HCT116 (cell line): Measurements from ENCODE around the gene ZFP92. TPM values are rescaled to one million over a fixed set of nuclear protein-coding genes. Genes with fewer than 3 reads are reported as not detected.

Experiments
- ATAC-seq: fragments of 200-7000 bp; cut with Tn5 transposase; 2 replicates; pipeline ENCODE4 v1.9.1; 2020; ENCODE audit warnings: mild to moderate bottlenecking, moderate library complexity
- BruUV-seq: library from RNA; stranded (reverse); fragments of 400-500 nt; replicated peaks from 2 replicates; lab custom pipeline; 2021; lab: Mats Ljungman, UMichigan
- CTCF ChIA-PET: fragments of 300-600 bp; sonication (Branson Sonifier 250); formaldehyde crosslinking; loops from one replicate; lab custom pipeline; 2021; ENCODE audit warnings: antibody characterized with exemption; lab: Charles Lee
- POLR2A ChIA-PET: fragments of 300-600, 350-600 bp; sonication (Branson Sonifier 250); formaldehyde crosslinking; loops from one replicate; lab custom pipeline; 2021; ENCODE audit warnings: antibody characterized with exemption; lab: Charles Lee
- RAD21 ChIA-PET, 2 experiments: fragments of 300-600 bp; sonication (Branson Sonifier 250); formaldehyde crosslinking; loops; one replicate each; lab custom pipeline; 2023; ENCODE audit warnings: low total read pairs in 2 of 2; ENCODE audit not compliant: uncharacterized antibody in 2 of 2, unreplicated experiment in 2 of 2, low non-redundant PET in 1 of 2; lab: Charles Lee
- DNase-seq: peaks from one replicate; pipeline ENCODE4 v3.0.0-alpha.2; 2010; ENCODE audit warnings: low read depth, low spot score
- H2AFZ ChIP-seq: fragments of 200-600 bp; shearing (Covaris generic), sonication (generic); 2 replicates; pipeline ENCODE4 v1.6.1; 2017; ENCODE audit warnings: low read depth, mixed run types, mixed read lengths, antibody characterized with exemption, low read length; ENCODE audit not compliant: poor library complexity, severe bottlenecking
- H3K27ac ChIP-seq: 2 replicates; pipeline ENCODE4 v1.5.1; 2012; ENCODE audit warnings: low read depth, low read length
- H3K27me3 ChIP-seq: fragments of 200-600 bp; sonication (generic); 2 replicates; pipeline ENCODE4 v1.6.1; 2016; ENCODE audit warnings: mixed run types, low read length, mixed read lengths; ENCODE audit not compliant: insufficient read depth
- H3K36me3 ChIP-seq, 2 experiments: fragments of 200-500 bp in 1 of 2; fragments of 200-600 bp in 1 of 2; sonication (Bioruptor generic) in 1 of 2; sonication (generic) in 1 of 2; 2 replicates each; pipeline versions ENCODE4 v1.5.1 to v1.6.1; 2014 to 2016; ENCODE audit warnings: low read length in 2 of 2, inconsistent platforms in 1 of 2, mixed read lengths in 1 of 2, mixed run types in 1 of 2; ENCODE audit not compliant: insufficient read depth in 2 of 2, control insufficient read depth in 1 of 2
- H3K4me1 ChIP-seq, 2 experiments: fragments of 200-600 bp in 1 of 2; sonication (generic) in 1 of 2; 2 replicates each; pipeline versions ENCODE4 v1.5.1 to v1.6.1; 2012 to 2017; ENCODE audit warnings: low read length in 2 of 2, inconsistent platforms in 1 of 2, mild to moderate bottlenecking in 1 of 2, mixed read lengths in 1 of 2, mixed run types in 1 of 2, moderate library complexity in 1 of 2; ENCODE audit not compliant: insufficient read depth in 2 of 2, control insufficient read depth in 1 of 2
- H3K4me2 ChIP-seq: fragments of 200-600 bp; sonication (generic); 2 replicates; pipeline ENCODE4 v1.6.1; 2017; ENCODE audit warnings: mixed run types, low read length, mixed read lengths
- H3K4me3 ChIP-seq, 2 experiments: fragments of 200-600 bp in 1 of 2; sonication (generic) in 1 of 2; replicated peaks in 1 of 2; 2 replicates each; pipeline ENCODE4 v1.5.1; 2011 to 2016; ENCODE audit warnings: low read length in 2 of 2, control low read depth in 1 of 2, low read depth in 1 of 2, mild to moderate bottlenecking in 1 of 2, mixed read lengths in 1 of 2, mixed run types in 1 of 2
- H3K79me2 ChIP-seq: fragments of 200-600 bp; sonication (generic); 2 replicates; pipeline ENCODE4 v1.6.1; 2017; ENCODE audit warnings: mild to moderate bottlenecking, mixed run types, low read length, moderate library complexity, mixed read lengths; ENCODE audit not compliant: insufficient read depth
- H3K9ac ChIP-seq: fragments of 200-600 bp; sonication (generic); 2 replicates; pipeline ENCODE4 v1.6.1; 2016; ENCODE audit warnings: low read length, mixed read lengths
- H3K9me2 ChIP-seq: fragments of 200-600 bp; sonication (generic), shearing (Covaris generic); 2 replicates; pipeline ENCODE4 v1.6.1; 2017; ENCODE audit warnings: mixed run types, mild to moderate bottlenecking, moderate library complexity; ENCODE audit not compliant: insufficient read depth
- H3K9me3 ChIP-seq, 2 experiments: fragments of 200-500 bp in 1 of 2; fragments of 200-600 bp in 1 of 2; sonication (Bioruptor generic) in 1 of 2; sonication (generic) in 1 of 2; 2 replicates each; pipeline ENCODE4 v1.6.1; 2014 to 2017; ENCODE audit warnings: low read length in 2 of 2, mixed read lengths in 2 of 2, inconsistent platforms in 1 of 2, low read depth in 1 of 2, mild to moderate bottlenecking in 1 of 2, mixed run types in 1 of 2, moderate library complexity in 1 of 2; ENCODE audit not compliant: control insufficient read depth in 1 of 2, insufficient read depth in 1 of 2
- H4K20me1 ChIP-seq: fragments of 200-600 bp; sonication (generic), shearing (Covaris generic); 2 replicates; pipeline ENCODE4 v1.6.1; 2017; ENCODE audit warnings: mixed run types, mild to moderate bottlenecking, moderate library complexity; ENCODE audit not compliant: insufficient read depth
- CEBPB ChIP-seq: IDR thresholded peaks from 2 replicates; pipeline ENCODE4 v1.6.1; 2012; ENCODE audit warnings: low read depth
- FOSL1 ChIP-seq: IDR thresholded peaks from 2 replicates; pipeline ENCODE4 v1.6.1; 2012; ENCODE audit warnings: low read depth
- JUND ChIP-seq: IDR thresholded peaks from 2 replicates; pipeline ENCODE4 v1.6.1; 2012
- RAD21 ChIP-seq: IDR thresholded peaks from 2 replicates; pipeline ENCODE4 v1.6.1; 2012; ENCODE audit warnings: low read depth, mild to moderate bottlenecking
- SP1 ChIP-seq: IDR thresholded peaks from 2 replicates; pipeline ENCODE4 v1.6.1; 2012; ENCODE audit warnings: low read depth
- YY1 ChIP-seq: IDR thresholded peaks from 2 replicates; pipeline ENCODE4 v1.6.1; 2011; ENCODE audit warnings: low read length, low read depth, moderate library complexity, mild to moderate bottlenecking; ENCODE audit not compliant: insufficient replicate concordance; ENCODE audit errors: extremely low read depth
- ZNF274 ChIP-seq: fragments of 200-500 bp; sonication (Bioruptor generic); IDR thresholded peaks from 2 replicates; pipeline ENCODE4 v1.6.1; 2014; ENCODE audit warnings: mild to moderate bottlenecking, low read depth, low read length, inconsistent platforms
- intact Hi-C: fragments of 100-400 bp; cut with micrococcal nuclease; formaldehyde crosslinking; loops from 2 replicates; pipeline ENCODE4 v1.10.0; 2022
- total RNA-seq: library from RNA; stranded (reverse); gene quantifications from one replicate; pipeline ENCODE4 v1.2.1, GENCODE V29; 2021; ENCODE audit not compliant: unreplicated experiment
- TF ChIP-seq, protein P1 (sequence below): IDR thresholded peaks from 2 replicates; pipeline ENCODE4 v1.6.1; 2011; ENCODE audit warnings: mild to moderate bottlenecking, low read length, moderate library complexity; ENCODE audit not compliant: insufficient replicate concordance; ENCODE audit errors: extremely low read depth
- TF ChIP-seq, protein P2 (sequence below), 3 experiments: fragments of 200-600 bp in 1 of 3; sonication (generic) in 1 of 3; IDR thresholded peaks in 2 of 3; conservative IDR thresholded peaks in 1 of 3; 2 replicates each; pipeline ENCODE4 v1.5.1; 2012 to 2017; ENCODE audit warnings: low read depth in 2 of 3, low read length in 2 of 3, antibody characterized with exemption in 1 of 3, borderline replicate concordance in 1 of 3, control low read depth in 1 of 3, mild to moderate bottlenecking in 1 of 3, mixed read lengths in 1 of 3, mixed run types in 1 of 3, moderate library complexity in 1 of 3; ENCODE audit not compliant: insufficient read depth in 1 of 3
- TF ChIP-seq, protein P3 (sequence below): IDR thresholded peaks from 2 replicates; pipeline ENCODE4 v1.6.1; 2012; ENCODE audit warnings: low read depth

ZFP92 gene
- total RNA-seq, 1 experiment from 2014 or later = not detected

DNA sequence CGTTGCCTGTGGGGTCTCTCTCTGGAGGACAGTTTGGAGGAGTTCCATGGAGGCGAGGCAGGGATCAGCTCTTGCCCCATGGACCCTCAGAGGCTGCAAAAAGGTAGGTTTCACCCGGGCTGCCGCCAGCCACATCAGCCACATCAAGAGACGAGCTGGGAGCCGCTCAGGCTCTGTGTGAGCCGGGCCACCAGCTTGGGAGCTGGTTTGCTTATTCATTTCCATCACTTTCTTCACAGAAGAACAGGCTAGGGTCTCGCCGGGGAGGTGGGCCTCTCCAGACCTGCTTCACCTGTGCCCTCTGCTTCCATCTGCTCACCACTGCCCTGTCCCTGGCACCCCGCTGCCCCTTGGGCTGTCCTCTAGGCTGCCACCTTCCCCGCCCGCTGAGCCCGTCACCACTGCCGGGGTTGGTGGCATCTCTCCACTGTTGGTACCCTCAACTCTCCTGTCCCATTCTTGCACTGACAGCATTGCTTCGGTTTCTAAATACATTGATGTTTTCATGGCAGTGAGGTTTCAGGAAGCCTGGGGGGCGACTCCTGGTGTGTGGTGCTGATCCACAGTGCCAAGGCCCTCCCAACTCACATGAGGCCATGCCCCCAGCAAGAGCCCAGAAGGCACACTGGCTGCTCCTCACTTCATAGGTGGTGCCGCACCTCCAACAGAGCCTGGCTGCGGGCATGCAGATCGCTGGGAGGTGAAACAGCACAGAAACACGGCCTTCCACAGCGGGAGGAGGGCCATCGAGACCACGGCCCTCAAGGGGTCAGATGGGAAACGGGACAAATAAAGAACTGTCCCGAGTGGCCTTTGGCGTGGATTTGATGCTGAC lies 39.1 kb downstream of the ZFP92 start:
- Histone ChIP-seq H3K27ac (no peak overlapping the region), H3K9me2 (no peaks in the 10 kb centered on the region), H3K9ac (no peak overlapping the region), H3K4me3 (no peak overlapping the region), H3K79me2 (no peaks in the 10 kb centered on the region), H3K4me1 (no peaks in the 10 kb centered on the region), H3K9me3 (no peaks in the 10 kb centered on the region), H4K20me1 (no peaks in the 10 kb centered on the region), H3K4me2 (no peak overlapping the region), H3K27me3 (no peaks in the 10 kb centered on the region), H3K36me3 (no peaks in the 10 kb centered on the region), H2AFZ (no peak overlapping the region)
- DNase-seq (no peak), ATAC-seq (no peak)
- ChIA-PET CTCF (no interaction called here), POLR2A (no interaction called here), RAD21 (no interaction called here)
- TF ChIP-seq JUND = no peak
- TF ChIP-seq RAD21 = no peak
- TF ChIP-seq ZNF274 = no peak
- TF ChIP-seq FOSL1 = no peak
- no peak for TF ChIP-seq YY1
- TF ChIP-seq, protein P1, sequence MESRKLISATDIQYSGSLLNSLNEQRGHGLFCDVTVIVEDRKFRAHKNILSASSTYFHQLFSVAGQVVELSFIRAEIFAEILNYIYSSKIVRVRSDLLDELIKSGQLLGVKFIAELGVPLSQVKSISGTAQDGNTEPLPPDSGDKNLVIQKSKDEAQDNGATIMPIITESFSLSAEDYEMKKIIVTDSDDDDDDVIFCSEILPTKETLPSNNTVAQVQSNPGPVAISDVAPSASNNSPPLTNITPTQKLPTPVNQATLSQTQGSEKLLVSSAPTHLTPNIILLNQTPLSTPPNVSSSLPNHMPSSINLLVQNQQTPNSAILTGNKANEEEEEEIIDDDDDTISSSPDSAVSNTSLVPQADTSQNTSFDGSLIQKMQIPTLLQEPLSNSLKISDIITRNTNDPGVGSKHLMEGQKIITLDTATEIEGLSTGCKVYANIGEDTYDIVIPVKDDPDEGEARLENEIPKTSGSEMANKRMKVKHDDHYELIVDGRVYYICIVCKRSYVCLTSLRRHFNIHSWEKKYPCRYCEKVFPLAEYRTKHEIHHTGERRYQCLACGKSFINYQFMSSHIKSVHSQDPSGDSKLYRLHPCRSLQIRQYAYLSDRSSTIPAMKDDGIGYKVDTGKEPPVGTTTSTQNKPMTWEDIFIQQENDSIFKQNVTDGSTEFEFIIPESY = no peak
- TF ChIP-seq, protein P2, sequence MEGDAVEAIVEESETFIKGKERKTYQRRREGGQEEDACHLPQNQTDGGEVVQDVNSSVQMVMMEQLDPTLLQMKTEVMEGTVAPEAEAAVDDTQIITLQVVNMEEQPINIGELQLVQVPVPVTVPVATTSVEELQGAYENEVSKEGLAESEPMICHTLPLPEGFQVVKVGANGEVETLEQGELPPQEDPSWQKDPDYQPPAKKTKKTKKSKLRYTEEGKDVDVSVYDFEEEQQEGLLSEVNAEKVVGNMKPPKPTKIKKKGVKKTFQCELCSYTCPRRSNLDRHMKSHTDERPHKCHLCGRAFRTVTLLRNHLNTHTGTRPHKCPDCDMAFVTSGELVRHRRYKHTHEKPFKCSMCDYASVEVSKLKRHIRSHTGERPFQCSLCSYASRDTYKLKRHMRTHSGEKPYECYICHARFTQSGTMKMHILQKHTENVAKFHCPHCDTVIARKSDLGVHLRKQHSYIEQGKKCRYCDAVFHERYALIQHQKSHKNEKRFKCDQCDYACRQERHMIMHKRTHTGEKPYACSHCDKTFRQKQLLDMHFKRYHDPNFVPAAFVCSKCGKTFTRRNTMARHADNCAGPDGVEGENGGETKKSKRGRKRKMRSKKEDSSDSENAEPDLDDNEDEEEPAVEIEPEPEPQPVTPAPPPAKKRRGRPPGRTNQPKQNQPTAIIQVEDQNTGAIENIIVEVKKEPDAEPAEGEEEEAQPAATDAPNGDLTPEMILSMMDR (IDR thresholded peaks at IDR 0.05 in 2 of 3, conservative IDR thresholded peaks at IDR 0.05 in 1 of 3; ENCODE audit: borderline replicate concordance in 1 of 3, insufficient read depth in 1 of 3, low read depth in 2 of 3, low read length in 2 of 3) = no peak
- no peak for TF ChIP-seq SP1
- no peak for TF ChIP-seq CEBPB
- TF ChIP-seq, protein P3, sequence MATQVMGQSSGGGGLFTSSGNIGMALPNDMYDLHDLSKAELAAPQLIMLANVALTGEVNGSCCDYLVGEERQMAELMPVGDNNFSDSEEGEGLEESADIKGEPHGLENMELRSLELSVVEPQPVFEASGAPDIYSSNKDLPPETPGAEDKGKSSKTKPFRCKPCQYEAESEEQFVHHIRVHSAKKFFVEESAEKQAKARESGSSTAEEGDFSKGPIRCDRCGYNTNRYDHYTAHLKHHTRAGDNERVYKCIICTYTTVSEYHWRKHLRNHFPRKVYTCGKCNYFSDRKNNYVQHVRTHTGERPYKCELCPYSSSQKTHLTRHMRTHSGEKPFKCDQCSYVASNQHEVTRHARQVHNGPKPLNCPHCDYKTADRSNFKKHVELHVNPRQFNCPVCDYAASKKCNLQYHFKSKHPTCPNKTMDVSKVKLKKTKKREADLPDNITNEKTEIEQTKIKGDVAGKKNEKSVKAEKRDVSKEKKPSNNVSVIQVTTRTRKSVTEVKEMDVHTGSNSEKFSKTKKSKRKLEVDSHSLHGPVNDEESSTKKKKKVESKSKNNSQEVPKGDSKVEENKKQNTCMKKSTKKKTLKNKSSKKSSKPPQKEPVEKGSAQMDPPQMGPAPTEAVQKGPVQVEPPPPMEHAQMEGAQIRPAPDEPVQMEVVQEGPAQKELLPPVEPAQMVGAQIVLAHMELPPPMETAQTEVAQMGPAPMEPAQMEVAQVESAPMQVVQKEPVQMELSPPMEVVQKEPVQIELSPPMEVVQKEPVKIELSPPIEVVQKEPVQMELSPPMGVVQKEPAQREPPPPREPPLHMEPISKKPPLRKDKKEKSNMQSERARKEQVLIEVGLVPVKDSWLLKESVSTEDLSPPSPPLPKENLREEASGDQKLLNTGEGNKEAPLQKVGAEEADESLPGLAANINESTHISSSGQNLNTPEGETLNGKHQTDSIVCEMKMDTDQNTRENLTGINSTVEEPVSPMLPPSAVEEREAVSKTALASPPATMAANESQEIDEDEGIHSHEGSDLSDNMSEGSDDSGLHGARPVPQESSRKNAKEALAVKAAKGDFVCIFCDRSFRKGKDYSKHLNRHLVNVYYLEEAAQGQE = no peak
- intact Hi-C loops = no loop called here
- no TSS peak for BruUV-seq
